Measurements from ENCODE around the gene GYS2.

DNA sequence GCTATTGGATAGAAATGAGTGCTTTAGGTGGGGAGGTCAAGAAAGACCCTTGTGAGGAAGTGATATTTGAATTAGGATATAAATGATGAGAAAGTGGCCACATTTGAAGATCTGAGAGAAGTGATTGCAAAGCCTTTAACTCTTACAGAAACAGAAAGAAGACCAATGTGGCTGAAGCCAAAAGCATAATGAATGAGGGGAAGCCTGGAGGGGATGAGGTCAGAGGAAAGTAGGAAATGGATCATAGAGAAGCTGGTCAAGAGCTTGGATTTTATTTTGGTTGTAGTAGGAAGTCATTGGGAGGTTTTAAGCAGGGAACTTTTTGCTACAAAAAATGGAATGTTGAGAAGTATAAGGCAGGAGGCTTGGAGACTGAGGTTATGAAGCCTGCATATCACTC lies 3.5 kb upstream of the GYS2 start:
- TF ChIP-seq EZH2 (IDR thresholded peaks at IDR 0.05; ENCODE audit: borderline replicate concordance), result no peak
- TF ChIP-seq, protein P1, sequence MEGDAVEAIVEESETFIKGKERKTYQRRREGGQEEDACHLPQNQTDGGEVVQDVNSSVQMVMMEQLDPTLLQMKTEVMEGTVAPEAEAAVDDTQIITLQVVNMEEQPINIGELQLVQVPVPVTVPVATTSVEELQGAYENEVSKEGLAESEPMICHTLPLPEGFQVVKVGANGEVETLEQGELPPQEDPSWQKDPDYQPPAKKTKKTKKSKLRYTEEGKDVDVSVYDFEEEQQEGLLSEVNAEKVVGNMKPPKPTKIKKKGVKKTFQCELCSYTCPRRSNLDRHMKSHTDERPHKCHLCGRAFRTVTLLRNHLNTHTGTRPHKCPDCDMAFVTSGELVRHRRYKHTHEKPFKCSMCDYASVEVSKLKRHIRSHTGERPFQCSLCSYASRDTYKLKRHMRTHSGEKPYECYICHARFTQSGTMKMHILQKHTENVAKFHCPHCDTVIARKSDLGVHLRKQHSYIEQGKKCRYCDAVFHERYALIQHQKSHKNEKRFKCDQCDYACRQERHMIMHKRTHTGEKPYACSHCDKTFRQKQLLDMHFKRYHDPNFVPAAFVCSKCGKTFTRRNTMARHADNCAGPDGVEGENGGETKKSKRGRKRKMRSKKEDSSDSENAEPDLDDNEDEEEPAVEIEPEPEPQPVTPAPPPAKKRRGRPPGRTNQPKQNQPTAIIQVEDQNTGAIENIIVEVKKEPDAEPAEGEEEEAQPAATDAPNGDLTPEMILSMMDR (IDR thresholded peaks at IDR 0.05; ENCODE audit: poor library complexity), result no peak
- TF ChIP-seq EZH2phosphoT487 (IDR thresholded peaks at IDR 0.05; ENCODE audit: low read depth, severe bottlenecking, unreplicated experiment), result no peak
